Endodermal cell (in vitro differentiated cells): ENCODE measurements around the gene PHKB. TPM values are rescaled to one million over a fixed set of nuclear protein-coding genes. Genes with fewer than 3 reads are reported as not detected.
A peak's percentile ranks its signal among the peaks of the same experiment; 100 is the strongest.

Experiments used
- DNase-seq: peaks from one replicate; pipeline ENCODE4 v3.0.0-alpha.2; 2017
- H3K27ac ChIP-seq: 2 replicates; pipeline ENCODE4 v1.5.1; 2013; ENCODE audit warnings: mild to moderate bottlenecking, low read depth, low read length, moderate library complexity
- H3K27me3 ChIP-seq: 2 replicates; pipeline ENCODE4 v1.6.1; 2013; ENCODE audit warnings: mild to moderate bottlenecking, low read length, moderate library complexity; ENCODE audit not compliant: insufficient read depth, control insufficient read depth, poor library complexity, severe bottlenecking
- H3K36me3 ChIP-seq: 2 replicates; pipeline ENCODE4 v1.7.0; 2013; ENCODE audit warnings: mild to moderate bottlenecking, low read length, moderate library complexity; ENCODE audit not compliant: control insufficient read depth, insufficient read depth
- H3K4me1 ChIP-seq: one replicate; pipeline ENCODE4 v1.7.0; 2013; ENCODE audit warnings: low read length; ENCODE audit not compliant: control insufficient read depth, insufficient read depth
- H3K4me3 ChIP-seq: 2 replicates; pipeline ENCODE4 v1.5.1; 2013; ENCODE audit warnings: mild to moderate bottlenecking, low read length, moderate library complexity
- H3K9ac ChIP-seq: 2 replicates; pipeline ENCODE4 v1.6.1; 2013; ENCODE audit warnings: mild to moderate bottlenecking, low read length, moderate library complexity; ENCODE audit not compliant: poor library complexity, severe bottlenecking; ENCODE audit errors: extremely low read depth
- H3K9me3 ChIP-seq: 2 replicates; pipeline ENCODE4 v1.6.1; 2013; ENCODE audit warnings: mild to moderate bottlenecking, low read length, moderate library complexity; ENCODE audit not compliant: control insufficient read depth
- H3K27ac Mint-ChIP-seq: 2 replicates; pipeline ENCODE4 v1.8.0; 2020; ENCODE audit warnings: mixed read lengths
- H3K27me3 Mint-ChIP-seq: 2 replicates; pipeline ENCODE4 v1.8.0; 2021; ENCODE audit warnings: mild to moderate bottlenecking, mixed read lengths; ENCODE audit not compliant: insufficient read depth
- H3K36me3 Mint-ChIP-seq: 2 replicates; pipeline ENCODE4 v1.8.0; 2020; ENCODE audit warnings: low read depth, mixed read lengths
- H3K4me1 Mint-ChIP-seq: 2 replicates; pipeline ENCODE4 v1.8.0; 2020; ENCODE audit warnings: mixed read lengths
- H3K4me3 Mint-ChIP-seq: 2 replicates; pipeline ENCODE4 v1.8.0; 2020; ENCODE audit warnings: mild to moderate bottlenecking, moderate library complexity, mixed read lengths
- H3K9me3 Mint-ChIP-seq: 2 replicates; pipeline ENCODE4 v1.8.0; 2020; ENCODE audit warnings: mild to moderate bottlenecking, mixed read lengths
- WGBS, 2 experiments: methylation state at CpG; one replicate each; pipeline versions ENCODE4 v1.1.5 to v1.1.7; 2013; ENCODE audit warnings: missing lambda C conversion rate in 2 of 2, mixed read lengths in 1 of 2; ENCODE audit not compliant: insufficient coverage in 1 of 2, insufficient read length in 1 of 2; 5-methylcytosine and 5-hydroxymethylcytosine counted together
- total RNA-seq, 2 donors: library from RNA; stranded (reverse); fragmentation: NEBNext Ultra II Directional in 1 of 2; extraction: Animal tissue kit (Norgen Biotek cat#: 25700) in 1 of 2; gene quantifications; 2 replicates in 1 of 2; 3 replicates in 1 of 2; pipeline ENCODE4 v1.2.1, GENCODE V29; 2021
- TF ChIP-seq, protein P1 (sequence below): fragments of 200-600 bp; sonication (generic); conservative IDR thresholded peaks from 2 replicates; pipeline ENCODE4 v1.5.0; 2021; ENCODE audit warnings: antibody characterized with exemption, mild to moderate bottlenecking

The PHKB gene
- total RNA-seq, 2 donors from 2014 or later: 51.0 to 71.8 TPM

DNA sequence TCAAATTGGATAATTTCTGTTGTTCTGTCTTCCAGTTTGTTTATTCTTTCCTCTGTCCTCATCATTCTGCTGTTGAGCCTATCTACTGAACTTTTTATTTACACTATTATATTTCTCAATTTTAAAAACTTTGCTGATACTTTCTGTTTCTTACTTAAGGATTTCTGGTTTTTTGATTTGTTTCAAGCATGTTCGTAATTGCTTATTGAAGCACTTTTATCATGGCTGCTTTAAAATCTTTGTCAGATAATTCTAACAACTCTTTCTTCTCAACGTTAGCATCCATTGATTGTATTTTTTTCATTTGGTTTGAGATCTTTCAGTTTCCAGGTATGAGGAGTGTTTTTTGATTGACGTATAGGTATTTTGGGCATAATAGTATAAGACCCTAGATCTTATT is 116.9 kb downstream of the PHKB start:
- Histone ChIP-seq H3K36me3 (no peaks in the 10 kb centered on the region), H3K4me3 (no peak overlapping the region), H3K27me3 (no peaks in the 10 kb centered on the region), H3K9me3 (peaks cover 12% of the 10 kb centered on the region), H3K4me1 (no peaks in the 10 kb centered on the region), H3K27ac (no peak overlapping the region), H3K9ac (no peak overlapping the region)
- Mint-ChIP-seq H3K27me3 (no peaks in the 10 kb centered on the region), H3K9me3 (peaks cover 5% of the 10 kb centered on the region), H3K36me3 (peaks cover 18% of the 10 kb centered on the region), H3K4me3 (no peak overlapping the region), H3K4me1 (no peaks in the 10 kb centered on the region), H3K27ac (no peak overlapping the region)
- DNase-seq: no peak
- TF ChIP-seq, protein P1, sequence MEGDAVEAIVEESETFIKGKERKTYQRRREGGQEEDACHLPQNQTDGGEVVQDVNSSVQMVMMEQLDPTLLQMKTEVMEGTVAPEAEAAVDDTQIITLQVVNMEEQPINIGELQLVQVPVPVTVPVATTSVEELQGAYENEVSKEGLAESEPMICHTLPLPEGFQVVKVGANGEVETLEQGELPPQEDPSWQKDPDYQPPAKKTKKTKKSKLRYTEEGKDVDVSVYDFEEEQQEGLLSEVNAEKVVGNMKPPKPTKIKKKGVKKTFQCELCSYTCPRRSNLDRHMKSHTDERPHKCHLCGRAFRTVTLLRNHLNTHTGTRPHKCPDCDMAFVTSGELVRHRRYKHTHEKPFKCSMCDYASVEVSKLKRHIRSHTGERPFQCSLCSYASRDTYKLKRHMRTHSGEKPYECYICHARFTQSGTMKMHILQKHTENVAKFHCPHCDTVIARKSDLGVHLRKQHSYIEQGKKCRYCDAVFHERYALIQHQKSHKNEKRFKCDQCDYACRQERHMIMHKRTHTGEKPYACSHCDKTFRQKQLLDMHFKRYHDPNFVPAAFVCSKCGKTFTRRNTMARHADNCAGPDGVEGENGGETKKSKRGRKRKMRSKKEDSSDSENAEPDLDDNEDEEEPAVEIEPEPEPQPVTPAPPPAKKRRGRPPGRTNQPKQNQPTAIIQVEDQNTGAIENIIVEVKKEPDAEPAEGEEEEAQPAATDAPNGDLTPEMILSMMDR: no peak
- WGBS, 2 experiments: 100% methylated on average over 3 of the region's 3 CpGs; no CpG with 5 or more reads in 1 of the 2 experiments

DNA sequence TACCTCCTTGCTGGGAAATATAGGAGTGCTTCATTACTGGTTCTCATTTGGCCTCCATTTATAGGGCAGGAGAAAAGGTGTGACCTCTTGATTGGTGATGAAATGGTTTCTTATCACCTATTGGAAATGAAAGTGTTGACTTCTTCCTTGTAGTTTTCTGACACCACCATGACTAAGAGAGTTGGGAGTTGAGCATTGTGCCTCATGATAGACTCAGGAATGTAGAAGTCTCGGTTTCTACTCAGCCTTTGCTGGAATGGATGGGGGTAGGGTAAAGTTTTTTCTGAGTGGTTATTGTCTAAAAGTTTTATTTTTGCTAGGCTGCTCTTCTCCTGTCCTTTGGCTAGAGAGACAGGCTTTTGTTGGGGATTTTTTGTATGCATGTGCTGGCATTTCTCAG is 117.4 kb downstream of the PHKB start:
- Mint-ChIP-seq H3K27ac (no peak overlapping the region), H3K9me3 (peaks cover 5% of the 10 kb centered on the region), H3K4me3 (no peak overlapping the region), H3K27me3 (no peaks in the 10 kb centered on the region), H3K36me3 (peaks cover 19% of the 10 kb centered on the region), H3K4me1 (no peaks in the 10 kb centered on the region)
- H3K27ac ChIP-seq: no peak overlapping the region
- DNase-seq: no peak
- no peaks in the 10 kb centered on the region for H3K36me3 ChIP-seq
- 91% methylated on average over 1 of the region's 1 CpG; no CpG with 5 or more reads in 1 of the 2 experiments for WGBS, 2 experiments
- no peak overlapping the region for H3K9ac ChIP-seq
- H3K4me1 ChIP-seq: no peaks in the 10 kb centered on the region
- TF ChIP-seq, protein P1: no peak
- peaks cover 12% of the 10 kb centered on the region for H3K9me3 ChIP-seq
- H3K4me3 ChIP-seq: no peak overlapping the region
- no peaks in the 10 kb centered on the region for H3K27me3 ChIP-seq

GRCh38 chr16:47581114-47581513 is 120.0 kb downstream of the PHKB start:
- no peak overlapping the region for H3K27ac ChIP-seq
- no peaks in the 10 kb centered on the region for H3K9me3 Mint-ChIP-seq
- H3K27ac Mint-ChIP-seq: no peak overlapping the region
- DNase-seq: no peak
- no peaks in the 10 kb centered on the region for H3K36me3 ChIP-seq
- WGBS, 2 experiments: no CpG with 5 or more reads among the region's 2 CpGs
- no peak overlapping the region for H3K9ac ChIP-seq
- no peaks in the 10 kb centered on the region for H3K9me3 ChIP-seq
- no peaks in the 10 kb centered on the region for H3K27me3 ChIP-seq
- peaks cover 4% of the 10 kb centered on the region for H3K36me3 Mint-ChIP-seq
- no peaks in the 10 kb centered on the region for H3K4me1 ChIP-seq
- no peak overlapping the region for H3K4me3 Mint-ChIP-seq
- TF ChIP-seq, protein P1: peak; percentile 64
- no peaks in the 10 kb centered on the region for H3K27me3 Mint-ChIP-seq
- H3K4me1 Mint-ChIP-seq: no peaks in the 10 kb centered on the region
- no peak overlapping the region for H3K4me3 ChIP-seq
